Endometrial microvascular endothelial cells (primary cell): ENCODE measurements around the gene EXOC3L4. TPM values are rescaled to one million over a fixed set of nuclear protein-coding genes. Genes with fewer than 3 reads are reported as not detected.
"Not testable (repeated sequence)": the region's sequence is repeated elsewhere in the genome, so short reads cannot be mapped to it uniquely, and the experiment has no call there.

Source experiments
- in situ Hi-C: cut with HindIII; loops from 2 replicates; pipeline ENCODE4 v1.10.0; 2017; ENCODE audit warnings: low sequenced_read_pairs, low pct_unique_long_range_greater_than_20kb; ENCODE audit errors: inconsistent ontology term
- total RNA-seq: library from RNA; depleted of rRNA; stranded (reverse); fragments of >200 nt; gene quantifications from one replicate; pipeline ENCODE4 v1.2.3, GENCODE V29; 2015; ENCODE audit errors: inconsistent ontology term

EXOC3L4 gene
- total RNA-seq, 1 donor from 2014 or later, result not detected

DNA sequence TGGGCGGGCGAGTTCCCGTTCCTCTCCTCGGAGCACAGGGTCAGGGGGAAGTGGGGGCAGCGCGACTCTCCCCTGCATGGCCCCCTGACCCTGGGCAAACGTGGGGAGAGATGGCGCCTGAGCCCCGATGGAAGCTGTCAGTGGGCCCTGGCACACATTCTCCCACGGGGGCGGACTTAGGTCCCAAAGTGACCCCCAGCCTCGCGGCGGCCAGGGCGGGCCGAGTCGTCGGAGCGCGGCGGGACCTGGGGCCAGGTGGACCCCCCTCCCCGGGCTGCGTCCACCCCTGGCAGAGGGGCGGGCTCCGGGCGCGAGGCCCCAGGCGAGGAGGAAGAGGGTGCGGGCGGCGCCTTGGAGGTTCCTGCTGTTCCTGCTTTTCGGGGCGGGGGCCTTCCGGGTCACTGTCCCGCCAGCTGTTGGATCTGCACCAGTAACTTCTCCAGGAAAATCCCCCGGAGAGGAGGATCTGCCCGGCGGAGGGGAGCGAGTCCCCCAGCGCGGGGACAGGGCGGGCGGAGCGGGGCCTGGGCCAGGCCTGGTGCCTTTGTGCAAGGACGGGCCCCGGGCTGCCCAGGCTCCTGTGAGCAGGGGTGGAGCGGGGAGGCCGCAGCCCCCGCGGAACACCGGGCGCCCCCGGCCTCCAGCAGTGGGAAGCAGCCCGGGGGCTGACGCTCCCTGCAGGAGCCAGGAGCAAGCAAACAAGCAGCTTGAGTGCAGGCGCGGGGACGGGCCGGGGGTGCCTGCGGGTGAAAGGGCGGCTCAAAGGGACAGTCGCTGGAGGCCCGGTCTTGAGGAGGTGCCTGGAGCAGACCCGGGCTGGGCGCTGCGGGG, 44.0 kb downstream of the EXOC3L4 start:
- in situ Hi-C loops, result no loop called here

DNA sequence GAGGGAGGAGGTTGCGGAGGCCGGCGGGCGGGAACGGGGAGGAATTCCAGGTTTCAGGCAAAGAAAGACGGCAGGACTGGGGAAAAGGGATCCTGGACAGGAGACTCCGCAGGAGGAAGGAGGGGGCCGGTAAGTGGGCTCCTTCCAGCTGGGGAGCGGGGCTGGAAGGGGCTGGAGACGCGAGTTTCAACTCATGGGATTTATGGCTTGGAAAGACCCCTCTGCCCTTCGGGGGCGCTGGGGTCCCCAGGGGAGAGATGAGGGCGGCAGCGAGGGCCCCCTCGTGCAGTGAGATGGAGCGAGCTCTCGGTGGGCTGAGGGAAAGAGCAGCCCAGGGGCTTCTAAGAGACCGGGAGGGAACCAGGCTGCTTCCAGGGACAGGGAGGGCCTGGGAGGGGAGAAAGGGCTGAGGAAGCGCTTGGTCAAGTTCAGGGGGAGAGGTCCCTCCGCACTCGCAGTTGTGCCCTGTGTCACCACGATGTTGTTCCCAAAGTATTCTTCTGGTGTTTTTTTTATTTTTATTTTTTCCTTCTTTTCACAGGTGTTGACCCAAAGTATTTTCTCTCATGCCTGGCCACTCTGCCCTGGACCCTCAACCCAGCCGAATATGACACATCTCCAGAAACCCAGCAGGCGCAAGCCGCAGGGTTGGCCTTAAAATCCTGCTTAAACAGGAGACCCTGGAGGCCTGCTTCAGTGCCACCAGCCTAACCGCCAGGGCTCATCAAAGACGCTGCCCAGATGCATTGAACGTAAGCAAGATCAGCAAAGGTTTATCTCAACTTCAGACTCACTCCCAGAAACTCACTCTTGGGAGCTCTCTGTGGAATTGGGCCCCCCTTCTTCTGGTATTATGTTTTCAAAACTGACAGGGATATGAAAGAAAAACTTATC, 44.9 kb downstream of the EXOC3L4 start:
- in situ Hi-C loops, result no loop called here

DNA sequence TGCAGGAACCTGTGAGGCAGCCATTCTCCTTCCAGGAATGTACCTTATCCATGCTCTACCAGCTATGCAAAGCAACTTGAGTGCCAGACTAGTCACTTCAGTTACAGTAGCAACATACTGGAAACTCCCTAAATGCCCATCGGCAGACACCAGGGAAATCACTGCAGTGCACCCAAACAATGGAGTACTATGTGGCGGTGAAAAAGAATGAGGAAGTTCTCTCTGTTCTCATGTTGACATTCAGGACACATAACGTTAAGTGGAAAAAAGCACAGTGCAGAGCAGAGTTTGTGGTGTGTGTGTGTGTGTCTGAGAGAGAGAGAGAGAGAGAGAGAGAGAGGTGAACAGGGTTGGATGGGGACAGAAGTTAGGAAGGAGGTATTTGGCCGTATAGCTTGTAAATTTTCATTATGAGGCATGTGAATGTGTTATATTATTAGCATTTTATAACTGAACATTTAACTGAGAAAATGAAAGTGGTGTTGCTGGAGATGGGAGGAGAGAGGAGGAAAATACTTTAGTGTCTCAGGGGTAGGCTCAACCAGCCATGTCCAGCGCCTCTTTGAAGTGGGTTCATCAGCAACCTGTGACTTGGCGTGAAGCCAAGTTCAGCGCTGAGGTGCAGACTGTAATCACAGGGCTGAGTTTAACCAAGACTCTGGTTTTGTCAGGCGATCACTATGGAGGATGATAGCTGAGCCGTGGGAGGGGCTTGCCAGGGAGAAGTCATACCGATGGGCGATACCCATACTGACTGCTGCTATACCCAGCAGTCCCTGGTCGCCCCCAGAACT, 46.0 kb downstream of the EXOC3L4 start:
- in situ Hi-C loops, result no loop called here

GRCh38 chr14:103141117-103141796, 46.7 kb downstream of the EXOC3L4 start:
- in situ Hi-C loops, result no loop called here

DNA sequence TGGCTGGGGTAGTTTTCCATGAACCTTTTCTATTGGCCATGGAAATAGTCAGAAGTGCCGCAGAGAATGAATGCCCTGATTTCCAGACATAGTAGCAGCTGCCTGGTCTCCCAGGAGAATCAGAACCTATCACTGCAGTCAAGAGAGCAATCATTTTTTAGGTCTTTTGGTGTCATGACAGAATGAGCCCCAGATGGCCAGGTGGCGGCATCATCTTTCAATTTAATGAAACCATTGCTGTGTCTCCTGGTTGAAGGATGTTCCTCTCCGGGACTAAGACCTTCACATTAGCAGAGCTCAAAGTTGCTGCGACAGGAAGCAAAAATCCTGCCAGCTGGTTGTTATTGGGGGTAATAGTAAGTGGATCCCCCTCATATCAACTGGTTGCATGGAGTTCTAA, 47.5 kb downstream of the EXOC3L4 start:
- in situ Hi-C loops, result no loop called here

- in situ Hi-C loops, result no loop called here
Measured at GRCh38 chr14:103142721-103143302, 48.3 kb downstream of the EXOC3L4 start.

DNA sequence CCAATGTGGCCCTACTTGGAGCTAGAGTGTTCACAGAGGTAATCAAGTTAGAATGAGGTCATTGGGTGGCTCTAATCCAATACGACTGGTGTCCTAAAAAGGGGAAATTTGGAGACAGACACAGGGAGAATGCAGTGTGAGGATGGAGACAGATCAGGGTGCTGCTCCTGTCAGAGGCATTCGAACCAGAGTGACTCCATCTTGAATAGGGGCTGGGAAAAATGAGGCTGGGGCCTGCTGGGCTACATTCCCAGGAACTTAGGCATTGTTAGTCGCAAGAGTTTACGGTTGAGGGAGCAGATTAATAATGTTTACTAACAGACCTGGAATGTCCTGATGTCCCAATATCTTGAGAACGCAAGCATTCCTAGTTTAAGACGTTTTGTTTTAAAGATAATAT, 49.0 kb downstream of the EXOC3L4 start:
- in situ Hi-C loops, result no loop called here

DNA sequence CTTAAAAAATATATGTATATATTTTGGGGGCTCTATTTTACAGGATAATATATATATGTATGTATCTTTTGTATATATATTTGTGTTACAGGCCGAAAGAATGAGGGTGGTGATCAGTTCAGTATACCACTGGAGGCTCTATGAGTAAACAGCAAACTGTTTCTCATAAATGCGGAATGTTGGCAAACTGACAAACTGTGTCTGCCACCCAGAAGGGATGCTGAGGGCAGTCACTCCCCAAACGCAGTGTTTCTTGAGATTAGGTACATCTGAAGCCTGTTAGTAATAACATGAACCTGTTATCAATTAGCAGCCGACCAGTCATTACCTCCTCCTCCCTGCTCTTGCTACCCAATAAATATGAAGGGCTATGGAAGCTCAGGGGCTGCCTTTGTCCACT, 49.6 kb downstream of the EXOC3L4 start:
- in situ Hi-C loops, result no loop called here

DNA sequence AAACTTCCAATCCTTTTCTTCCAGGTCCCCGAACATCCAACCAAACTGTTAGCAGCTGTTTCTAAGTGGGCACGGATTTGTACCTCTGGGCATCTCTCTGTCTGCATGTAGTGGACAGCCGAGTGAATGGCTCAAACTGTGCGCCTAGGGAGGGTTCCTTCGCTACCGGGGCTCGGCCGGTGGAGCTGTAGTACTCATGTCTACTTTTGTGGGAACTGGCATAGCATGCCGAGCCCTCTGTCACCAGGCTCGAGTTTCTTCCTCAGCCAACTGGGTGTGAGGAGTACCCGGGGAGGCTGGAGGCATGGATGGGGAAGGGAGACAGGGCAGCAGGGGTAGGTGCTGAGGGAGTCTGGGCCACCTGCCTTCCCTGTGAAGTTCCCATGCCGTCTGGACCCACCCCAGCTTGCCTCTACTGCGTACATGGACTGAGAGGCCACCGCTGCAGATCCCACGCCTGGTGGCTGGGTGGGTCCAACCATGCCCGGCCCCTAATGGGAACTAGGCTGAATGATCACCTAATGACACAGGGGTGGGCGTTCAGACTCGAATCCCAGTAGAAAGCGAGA, 51.7 kb downstream of the EXOC3L4 start:
- in situ Hi-C loops, result no loop called here

- in situ Hi-C loops, result no loop called here
Measured at GRCh38 chr14:103149351-103150237, 55.1 kb downstream of the EXOC3L4 start.

DNA sequence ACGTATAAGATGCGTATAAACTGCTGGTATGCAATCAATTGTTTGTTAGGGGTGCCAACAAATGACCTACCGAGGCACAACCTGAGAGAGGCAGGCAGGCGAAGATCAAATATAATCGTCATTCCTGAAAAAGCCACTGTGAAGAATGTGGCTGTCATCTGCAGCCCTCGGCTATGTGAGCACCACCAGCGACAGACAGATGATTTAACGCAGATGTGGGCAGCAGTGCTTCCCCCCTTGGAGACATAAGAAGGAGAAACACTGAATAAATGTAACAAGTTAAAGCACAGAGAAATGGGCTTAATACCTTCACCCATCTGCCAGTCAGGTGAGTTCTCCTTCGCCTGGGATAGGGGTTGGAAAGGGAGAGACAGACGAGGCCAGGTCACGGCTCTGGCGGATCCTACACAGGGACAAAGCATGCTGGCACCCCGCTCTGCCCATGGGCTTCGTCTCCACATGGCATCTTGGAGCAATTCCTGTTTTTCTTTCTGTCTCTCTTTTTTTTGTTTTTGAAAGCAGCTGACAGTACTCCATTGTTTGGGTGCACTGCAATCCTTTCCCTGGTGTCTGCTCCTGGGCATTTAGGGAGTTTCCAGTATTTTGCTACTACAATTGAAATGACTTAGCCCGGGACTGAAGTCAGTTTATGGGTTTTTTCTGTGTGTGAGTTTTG, 56.9 kb downstream of the EXOC3L4 start:
- in situ Hi-C loops, result no loop called here

DNA sequence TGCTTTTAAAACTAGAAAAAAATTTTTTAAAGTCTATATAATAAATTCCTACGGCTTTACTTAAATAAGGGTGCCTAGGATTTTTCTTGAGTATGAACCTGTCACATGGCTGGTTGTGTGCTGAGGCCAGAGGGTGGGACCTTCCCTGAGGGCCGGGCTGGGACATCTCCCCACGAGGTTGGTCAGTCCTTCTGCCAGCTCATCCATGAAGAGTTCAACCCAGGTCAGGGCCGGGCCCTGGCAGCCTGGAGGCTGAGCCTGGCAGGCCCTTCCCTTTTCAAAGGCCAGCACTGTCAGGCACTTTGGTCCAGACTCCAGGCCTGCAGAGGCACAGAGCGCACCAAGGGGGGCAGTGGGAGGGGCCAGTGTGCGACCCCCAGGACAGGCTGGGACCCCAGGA, 60.5 kb downstream of the EXOC3L4 start:
- in situ Hi-C loops, result no loop called here

DNA sequence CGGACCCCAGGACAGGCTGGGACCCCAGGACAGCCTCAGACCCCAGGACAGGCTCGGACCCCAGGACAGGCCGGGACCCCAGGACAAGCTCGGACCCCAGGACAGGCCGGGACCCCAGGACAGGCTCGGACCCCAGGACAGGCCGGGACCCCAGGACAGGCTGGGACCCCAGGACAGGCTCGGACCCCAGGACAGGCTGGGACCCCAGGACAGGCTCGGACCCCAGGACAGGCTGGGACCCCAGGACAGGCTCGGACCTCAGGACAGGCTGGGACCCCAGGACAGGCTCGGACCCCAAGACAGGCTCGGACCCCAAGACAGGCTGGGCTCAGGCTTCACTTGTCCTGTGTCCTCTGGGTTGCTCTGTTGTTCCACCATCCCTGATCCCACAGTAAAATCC, 60.9 kb downstream of the EXOC3L4 start:
- in situ Hi-C loops, result not testable (repeated sequence)

DNA sequence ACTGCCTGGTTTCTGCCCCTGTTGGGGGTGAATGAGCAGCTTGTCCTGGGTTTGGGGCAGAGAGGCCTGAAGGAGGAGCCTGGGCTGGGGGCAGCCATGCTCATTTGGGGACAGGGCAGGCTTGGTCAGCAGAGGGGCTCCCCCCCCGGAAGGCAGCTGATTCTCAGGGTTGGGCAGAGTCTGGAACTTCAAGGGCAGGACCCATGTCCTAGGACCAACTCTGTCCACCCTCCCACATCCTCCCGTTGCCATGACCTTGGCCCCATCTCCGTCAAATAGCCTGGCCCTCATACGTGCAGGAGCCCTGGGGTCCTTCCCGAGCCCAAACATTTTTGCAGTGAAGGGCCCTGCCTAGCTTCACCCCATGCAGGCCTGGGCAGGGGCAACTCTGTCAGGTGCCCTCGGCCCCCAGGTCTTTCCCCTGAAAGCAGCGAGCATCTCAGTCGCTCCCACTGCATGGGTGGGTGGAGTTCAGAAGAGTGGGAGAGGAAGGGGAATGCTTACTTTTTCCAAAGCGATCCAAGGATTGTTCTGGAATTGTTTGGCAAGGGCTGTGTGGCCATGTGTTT, 61.4 kb downstream of the EXOC3L4 start:
- in situ Hi-C loops, result no loop called here

- in situ Hi-C loops, result no loop called here
Measured at GRCh38 chr14:103156651-103157378, 62.3 kb downstream of the EXOC3L4 start.

- in situ Hi-C loops, result no loop called here
Measured at GRCh38 chr14:103157969-103158368, 63.4 kb downstream of the EXOC3L4 start.
